Mesothelial cell of epicardium (in vitro differentiated cells): ENCODE data around the gene RNF149. TPM values are rescaled to one million over a fixed set of nuclear protein-coding genes. Genes with fewer than 3 reads are reported as not detected.

Experiments used
- DNase-seq, 2 experiments: peaks; one replicate each; pipeline ENCODE4 v3.0.0; 2021; ENCODE audit warnings: low spot score in 2 of 2; ENCODE audit not compliant: unreplicated experiment in 2 of 2
- H3K27ac Mint-ChIP-seq: 2 replicates; pipeline ENCODE4 v1.8.0; 2021; ENCODE audit warnings: mixed read lengths
- H3K27me3 Mint-ChIP-seq: 2 replicates; pipeline ENCODE4 v1.8.0; 2021; ENCODE audit warnings: low read depth, mixed read lengths
- H3K36me3 Mint-ChIP-seq: 2 replicates; pipeline ENCODE4 v1.8.0; 2021; ENCODE audit warnings: mixed read lengths
- H3K4me1 Mint-ChIP-seq: 2 replicates; pipeline ENCODE4 v1.8.0; 2021; ENCODE audit warnings: mixed read lengths
- H3K4me3 Mint-ChIP-seq: 2 replicates; pipeline ENCODE4 v1.8.0; 2021; ENCODE audit warnings: mild to moderate bottlenecking, moderate library complexity, mixed read lengths
- H3K9me3 Mint-ChIP-seq: 2 replicates; pipeline ENCODE4 v1.8.0; 2021; ENCODE audit warnings: mixed read lengths
- total RNA-seq: library from RNA; stranded (reverse); gene quantifications from 3 replicates; pipeline ENCODE4 v1.2.1, GENCODE V29; 2021
- TF ChIP-seq, protein P1 (sequence below): fragments of 200-600 bp; sonication (generic); IDR thresholded peaks from one replicate; pipeline ENCODE4 v1.5.0; 2021; ENCODE audit warnings: antibody characterized with exemption; ENCODE audit not compliant: unreplicated experiment

Gene RNF149
- total RNA-seq, 1 donor from 2014 or later: 57.6 TPM

DNA sequence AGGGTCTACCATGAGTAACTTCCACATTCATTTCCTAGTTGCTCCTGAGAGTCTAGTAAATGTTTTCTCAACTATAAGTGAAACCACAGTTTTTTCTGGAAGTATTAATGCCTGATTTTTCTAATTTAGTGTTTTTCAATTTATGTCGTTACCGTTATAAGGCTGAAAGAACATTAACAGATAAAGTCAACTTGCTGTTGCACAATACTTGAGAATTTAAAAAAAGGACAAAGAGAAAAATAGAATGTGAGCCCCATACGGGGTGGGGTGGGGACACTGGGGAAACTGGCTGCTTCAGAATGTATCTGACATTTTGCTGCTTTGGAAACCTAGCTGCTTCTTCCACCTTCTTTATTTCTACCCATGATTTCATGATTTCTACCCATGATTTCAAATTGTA is 29.6 kb downstream of the RNF149 start:
- no peak for DNase-seq
- H3K4me3 Mint-ChIP-seq: no peak overlapping the region
- no peaks in the 10 kb centered on the region for H3K27me3 Mint-ChIP-seq
- H3K36me3 Mint-ChIP-seq: peaks cover 49% of the 10 kb centered on the region
- no peaks in the 10 kb centered on the region for H3K4me1 Mint-ChIP-seq
- TF ChIP-seq, protein P1, sequence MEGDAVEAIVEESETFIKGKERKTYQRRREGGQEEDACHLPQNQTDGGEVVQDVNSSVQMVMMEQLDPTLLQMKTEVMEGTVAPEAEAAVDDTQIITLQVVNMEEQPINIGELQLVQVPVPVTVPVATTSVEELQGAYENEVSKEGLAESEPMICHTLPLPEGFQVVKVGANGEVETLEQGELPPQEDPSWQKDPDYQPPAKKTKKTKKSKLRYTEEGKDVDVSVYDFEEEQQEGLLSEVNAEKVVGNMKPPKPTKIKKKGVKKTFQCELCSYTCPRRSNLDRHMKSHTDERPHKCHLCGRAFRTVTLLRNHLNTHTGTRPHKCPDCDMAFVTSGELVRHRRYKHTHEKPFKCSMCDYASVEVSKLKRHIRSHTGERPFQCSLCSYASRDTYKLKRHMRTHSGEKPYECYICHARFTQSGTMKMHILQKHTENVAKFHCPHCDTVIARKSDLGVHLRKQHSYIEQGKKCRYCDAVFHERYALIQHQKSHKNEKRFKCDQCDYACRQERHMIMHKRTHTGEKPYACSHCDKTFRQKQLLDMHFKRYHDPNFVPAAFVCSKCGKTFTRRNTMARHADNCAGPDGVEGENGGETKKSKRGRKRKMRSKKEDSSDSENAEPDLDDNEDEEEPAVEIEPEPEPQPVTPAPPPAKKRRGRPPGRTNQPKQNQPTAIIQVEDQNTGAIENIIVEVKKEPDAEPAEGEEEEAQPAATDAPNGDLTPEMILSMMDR: no peak
- no peak overlapping the region for H3K27ac Mint-ChIP-seq
- no peaks in the 10 kb centered on the region for H3K9me3 Mint-ChIP-seq

DNA sequence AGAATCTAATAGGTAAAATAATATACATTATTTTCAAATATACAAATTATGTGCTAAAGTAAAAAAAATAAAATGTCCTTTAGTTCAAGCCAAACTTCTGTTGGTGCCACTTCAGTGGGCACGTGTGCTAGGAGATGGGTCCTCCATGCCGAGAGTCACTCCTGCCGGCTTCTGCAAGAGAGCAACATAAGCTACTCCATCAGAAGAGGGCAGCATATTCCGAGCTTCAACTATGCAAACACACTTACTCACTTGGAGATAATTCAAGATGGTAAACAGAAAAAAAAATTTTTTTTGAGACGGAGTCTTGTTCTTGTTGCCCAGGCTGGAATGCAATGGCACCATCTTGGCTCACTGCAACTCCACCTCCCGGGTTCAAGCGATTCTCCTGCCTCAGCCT is 31.4 kb downstream of the RNF149 start:
- no peak overlapping the region for H3K27ac Mint-ChIP-seq
- no peak for DNase-seq
- no peaks in the 10 kb centered on the region for H3K4me1 Mint-ChIP-seq
- H3K4me3 Mint-ChIP-seq: no peak overlapping the region
- peaks cover 41% of the 10 kb centered on the region for H3K36me3 Mint-ChIP-seq
- no peaks in the 10 kb centered on the region for H3K9me3 Mint-ChIP-seq
- TF ChIP-seq, protein P1: no peak
- H3K27me3 Mint-ChIP-seq: no peaks in the 10 kb centered on the region

GRCh38 chr2:101274142-101274541 is 34.4 kb downstream of the RNF149 start:
- H3K4me3 Mint-ChIP-seq: no peak overlapping the region
- peaks cover 27% of the 10 kb centered on the region for H3K36me3 Mint-ChIP-seq
- H3K27ac Mint-ChIP-seq: no peak overlapping the region
- no peak for DNase-seq
- TF ChIP-seq, protein P1: no peak
- H3K9me3 Mint-ChIP-seq: no peaks in the 10 kb centered on the region
- H3K4me1 Mint-ChIP-seq: no peaks in the 10 kb centered on the region
- H3K27me3 Mint-ChIP-seq: no peaks in the 10 kb centered on the region

DNA sequence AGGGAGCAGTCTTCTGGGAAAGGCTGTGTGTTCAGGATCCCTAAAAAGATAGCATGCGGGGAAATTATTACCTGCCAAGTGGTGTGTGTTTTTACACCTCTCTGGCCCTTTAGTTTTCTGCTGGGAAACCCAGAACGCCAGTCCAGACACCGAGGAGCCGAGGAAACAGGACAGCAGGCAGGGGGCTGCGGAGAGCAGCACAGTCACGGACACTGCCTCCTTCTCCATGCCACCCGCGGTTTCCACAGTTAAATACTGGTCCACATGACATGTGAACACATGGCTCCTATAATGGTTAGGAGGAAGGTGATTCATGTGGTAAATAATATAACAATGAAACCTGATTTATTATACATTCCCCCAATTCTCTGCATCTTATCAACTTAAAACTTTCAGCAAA is 35.4 kb downstream of the RNF149 start:
- Mint-ChIP-seq H3K27ac (no peak overlapping the region), H3K4me1 (no peaks in the 10 kb centered on the region), H3K4me3 (no peak overlapping the region), H3K27me3 (no peaks in the 10 kb centered on the region), H3K36me3 (peaks cover 23% of the 10 kb centered on the region), H3K9me3 (no peaks in the 10 kb centered on the region)
- TF ChIP-seq, protein P1: no peak
- DNase-seq: no peak

DNA sequence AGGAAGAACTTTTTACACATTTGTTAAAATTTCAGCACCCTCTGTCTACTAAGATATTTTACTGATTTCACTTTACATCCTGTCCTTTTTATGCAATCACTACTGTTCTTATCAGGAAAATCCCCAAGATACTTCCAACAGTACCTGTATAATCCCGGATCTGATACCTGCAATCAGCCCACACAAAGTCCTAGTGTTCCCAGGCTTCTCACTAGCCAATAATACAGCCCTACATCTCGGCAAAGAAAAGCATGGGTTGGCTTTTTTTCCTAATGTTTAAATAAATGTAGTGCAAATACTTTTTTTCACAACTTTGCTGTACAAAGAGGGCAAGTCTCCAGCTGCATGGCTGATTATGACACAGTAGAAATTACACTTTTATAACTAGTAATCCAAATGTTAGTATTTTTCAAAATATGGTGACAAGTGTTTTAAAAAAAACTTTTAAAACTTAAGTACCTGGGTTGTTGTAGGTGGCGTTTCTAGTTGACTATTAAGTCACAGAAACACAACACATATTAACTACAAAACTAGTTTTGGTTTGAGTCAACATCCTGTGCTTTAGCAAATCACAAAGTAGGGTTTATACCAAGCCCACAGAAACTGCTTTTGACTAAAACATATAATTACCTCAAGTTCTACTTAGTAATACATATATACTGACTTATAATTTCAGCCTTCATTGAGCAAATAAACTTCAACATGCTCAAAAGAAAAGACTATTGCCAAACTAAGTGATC is 36.3 kb downstream of the RNF149 start:
- TF ChIP-seq, protein P1: no peak
- Mint-ChIP-seq H3K4me3 (no peak overlapping the region), H3K9me3 (no peaks in the 10 kb centered on the region), H3K27ac (no peak overlapping the region), H3K36me3 (peaks cover 22% of the 10 kb centered on the region), H3K27me3 (no peaks in the 10 kb centered on the region), H3K4me1 (no peaks in the 10 kb centered on the region)
- DNase-seq: no peak
